Activated T-cell treated with anti-CD3 and anti-CD28 coated beads for 1 hour (primary cell): ENCODE data around the gene CCDC78.
"Not testable (repeated sequence)": the region's sequence is repeated elsewhere in the genome, so short reads cannot be mapped to it uniquely, and the experiment has no call there.

Source experiments
- DNase-seq: peaks from one replicate; pipeline ENCODE4 v3.0.0-alpha.2; 2020; ENCODE audit warnings: low read depth

CCDC78 gene

DNA sequence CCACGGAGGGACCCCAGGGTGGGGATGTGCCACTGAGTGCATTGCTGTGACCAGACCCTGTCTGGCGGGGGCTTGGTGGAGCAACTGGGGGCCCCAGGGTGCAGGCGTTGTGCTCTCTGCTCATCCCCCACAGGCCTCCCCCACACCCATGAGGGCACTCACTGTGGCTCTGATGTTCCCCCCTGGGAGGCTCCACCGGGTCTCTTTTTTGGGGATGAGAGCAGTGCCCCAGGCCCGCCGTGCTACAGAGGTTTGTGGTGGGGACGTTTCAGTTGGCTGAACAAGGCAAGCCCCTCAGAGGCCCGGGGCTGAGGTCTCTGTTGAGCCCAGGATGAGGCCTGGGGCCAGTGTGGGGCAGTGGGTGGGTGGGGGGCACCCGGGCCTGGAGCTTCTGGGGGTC, 2.5 kb downstream of the CCDC78 start:
- no peak for DNase-seq

DNA sequence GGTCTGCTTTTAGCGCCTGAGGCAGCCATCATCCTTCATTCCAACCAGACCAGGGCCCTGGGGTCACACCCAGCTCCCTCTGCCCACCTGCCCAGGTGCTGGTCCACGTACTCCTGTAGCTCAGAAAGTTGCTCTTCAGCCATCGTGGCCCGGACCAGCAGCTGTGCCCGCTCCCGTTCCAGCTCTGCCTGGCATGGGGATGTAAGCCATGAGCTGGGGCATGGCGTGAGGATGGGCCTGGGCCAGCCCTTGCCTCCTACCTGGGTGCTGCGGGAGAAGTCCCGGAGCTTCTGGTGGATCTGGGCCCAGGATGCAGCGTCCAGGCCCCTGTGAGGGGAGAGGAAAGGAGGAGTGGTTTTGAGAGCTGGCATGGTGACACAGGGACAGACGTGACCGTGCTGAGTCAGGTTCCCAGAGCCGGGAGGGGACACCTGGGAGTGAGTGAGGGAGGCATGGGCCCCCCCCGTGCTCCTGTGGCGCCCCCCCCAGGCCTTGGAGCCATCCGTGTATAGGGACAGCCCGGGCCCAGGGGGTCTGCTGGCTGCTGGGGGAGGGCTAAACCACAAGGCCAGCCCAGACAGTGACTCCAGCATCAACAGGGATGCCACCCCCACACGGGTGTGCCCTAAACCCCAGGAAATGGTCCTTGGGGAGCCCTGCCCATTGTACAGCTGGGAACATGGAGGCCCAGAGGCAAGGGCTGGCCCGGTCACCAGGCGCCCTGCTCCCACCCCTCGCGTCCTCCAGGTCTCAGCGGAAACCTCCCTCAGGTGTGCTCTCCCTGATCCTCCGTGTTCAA, 3.2 kb downstream of the CCDC78 start:
- DNase-seq, result no peak

DNA sequence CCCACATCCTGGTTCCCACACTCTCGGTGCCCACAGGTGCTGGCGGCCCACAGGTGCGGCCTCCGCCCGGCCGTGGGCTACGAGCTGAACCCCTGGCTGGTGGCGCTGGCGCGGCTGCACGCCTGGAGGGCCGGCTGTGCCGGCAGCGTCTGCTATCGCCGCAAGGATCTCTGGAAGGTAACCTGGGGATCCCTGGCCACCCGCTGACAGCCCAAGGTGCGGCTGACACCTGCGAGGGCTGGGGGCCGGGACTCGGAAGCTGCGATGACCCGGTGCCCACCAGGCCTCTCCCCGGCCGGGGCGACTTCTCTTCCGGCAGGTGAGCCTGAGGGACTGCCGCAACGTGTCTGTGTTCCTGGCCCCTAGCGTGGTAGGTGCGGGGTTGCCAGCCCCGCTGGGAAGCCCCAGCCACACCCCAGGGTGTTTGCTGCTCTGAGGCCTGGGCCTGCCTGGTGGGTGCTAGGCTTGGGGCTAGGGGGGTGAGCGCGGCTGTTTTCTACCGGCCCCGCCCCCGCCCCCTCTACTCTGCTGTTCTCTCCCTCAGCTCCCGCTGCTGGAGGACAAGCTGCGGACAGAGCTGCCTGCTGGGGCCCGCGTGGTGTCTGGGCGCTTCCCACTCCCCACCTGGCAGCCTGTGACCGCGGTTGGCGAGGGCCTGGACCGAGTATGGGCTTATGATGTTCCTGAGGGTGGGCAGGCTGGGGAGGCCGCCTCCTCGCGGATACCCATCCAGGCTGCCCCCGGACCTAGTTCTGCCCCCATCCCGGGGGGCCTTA, 4.3 kb downstream of the CCDC78 start:
- DNase-seq, result no peak

DNA sequence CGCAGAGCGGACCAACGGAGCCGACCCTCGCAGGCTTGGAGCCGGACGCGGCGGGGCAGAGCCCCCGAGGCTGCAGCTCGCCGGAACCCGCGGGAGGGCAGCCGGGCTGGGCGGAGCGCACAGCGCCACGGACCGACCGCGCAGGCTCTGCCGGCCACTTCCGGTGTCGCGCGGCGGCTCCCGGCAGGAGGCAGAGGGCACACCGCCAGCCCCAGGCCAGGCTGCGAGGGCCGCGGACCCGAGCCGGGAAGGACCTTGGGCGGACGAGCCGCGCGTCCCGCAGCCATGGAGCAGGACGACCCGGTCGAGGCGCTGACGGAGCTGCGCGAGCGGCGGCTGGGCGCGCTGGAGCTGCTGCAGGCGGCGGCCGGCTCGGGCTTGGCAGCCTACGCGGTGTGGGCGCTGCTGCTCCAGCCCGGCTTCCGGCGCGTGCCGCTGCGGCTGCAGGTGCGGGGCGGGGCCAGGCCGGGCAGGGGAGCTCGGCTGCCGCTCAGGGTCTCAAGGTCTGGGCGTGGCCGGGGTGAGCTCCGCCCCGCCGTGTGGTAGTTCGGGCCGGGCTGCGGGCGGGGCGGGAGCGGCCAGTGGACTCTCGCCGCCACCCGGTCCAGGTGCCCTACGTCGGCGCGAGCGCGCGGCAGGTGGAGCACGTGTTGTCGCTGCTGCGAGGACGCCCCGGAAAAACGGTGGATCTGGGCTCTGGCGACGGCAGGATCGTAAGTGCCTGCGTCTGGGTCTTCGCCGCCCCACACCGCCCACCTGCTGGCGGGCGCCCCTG, 5.1 kb downstream of the CCDC78 start, which contains the start of gene ANTKMT:
ANTKMT (plus strand) TSS at position 157 of the 775 bp plus-strand sequence; CDS start at position 286, 129 bp downstream.
- DNase-seq, result peak; percentile 49

DNA sequence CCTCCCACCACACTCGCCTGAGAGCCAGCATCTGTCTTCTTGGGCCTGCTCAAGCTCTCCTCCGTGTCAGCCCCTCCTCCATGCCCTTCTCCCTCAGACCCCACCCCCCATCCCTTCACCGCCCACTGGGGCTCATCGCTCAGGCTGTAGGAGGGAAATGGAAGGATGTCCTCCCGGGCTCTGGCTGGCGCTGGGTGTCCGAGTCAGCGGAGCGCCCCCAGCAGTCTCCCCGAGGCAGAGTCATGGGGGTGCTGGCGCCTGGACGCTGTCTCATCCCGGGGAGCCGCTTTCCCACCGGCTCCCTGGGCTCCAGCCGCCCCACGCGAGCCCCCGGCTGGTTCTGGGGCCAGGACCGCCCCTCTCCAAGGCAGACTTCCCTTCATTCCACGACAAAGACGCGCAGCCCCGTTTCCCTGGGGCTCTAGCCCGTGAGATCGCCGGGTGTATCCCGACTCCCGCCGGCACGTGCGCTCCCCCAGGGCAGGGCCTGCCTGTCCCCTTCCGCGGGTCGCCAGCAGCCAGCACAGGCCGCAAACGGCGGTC, 5.7 kb downstream of the CCDC78 start:
- no peak for DNase-seq

DNA sequence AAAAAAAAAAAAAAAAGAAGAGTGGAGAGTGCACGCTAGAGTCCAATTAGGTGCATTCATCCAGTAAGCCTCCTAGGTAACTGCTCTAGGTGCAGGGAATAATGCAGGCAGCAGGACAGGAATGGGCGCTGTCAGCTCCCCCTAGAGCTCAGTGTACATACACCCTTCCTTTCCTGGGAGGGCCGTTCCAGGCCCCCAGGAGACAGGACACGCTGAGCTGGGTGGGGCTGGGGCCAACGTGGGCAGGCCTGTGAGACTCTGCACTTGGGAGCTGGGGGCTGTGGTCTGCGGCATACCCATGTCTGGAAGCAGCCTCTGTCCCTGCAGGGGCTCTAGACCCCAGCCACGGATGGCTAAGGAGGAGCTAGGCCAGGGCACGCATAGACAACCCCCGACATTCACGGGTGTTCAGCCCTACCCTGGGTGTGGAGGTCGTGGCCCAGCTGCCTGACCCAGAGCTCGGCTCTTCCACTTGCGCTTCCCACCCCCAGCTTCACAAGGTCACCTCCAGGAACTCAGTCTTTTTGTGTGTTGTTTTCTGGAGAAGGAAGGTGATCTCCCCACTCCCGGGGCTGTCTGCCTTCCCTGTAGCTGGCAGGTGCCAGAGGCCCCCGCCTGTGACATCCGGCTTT, 6.3 kb downstream of the CCDC78 start:
- DNase-seq, result no peak

DNA sequence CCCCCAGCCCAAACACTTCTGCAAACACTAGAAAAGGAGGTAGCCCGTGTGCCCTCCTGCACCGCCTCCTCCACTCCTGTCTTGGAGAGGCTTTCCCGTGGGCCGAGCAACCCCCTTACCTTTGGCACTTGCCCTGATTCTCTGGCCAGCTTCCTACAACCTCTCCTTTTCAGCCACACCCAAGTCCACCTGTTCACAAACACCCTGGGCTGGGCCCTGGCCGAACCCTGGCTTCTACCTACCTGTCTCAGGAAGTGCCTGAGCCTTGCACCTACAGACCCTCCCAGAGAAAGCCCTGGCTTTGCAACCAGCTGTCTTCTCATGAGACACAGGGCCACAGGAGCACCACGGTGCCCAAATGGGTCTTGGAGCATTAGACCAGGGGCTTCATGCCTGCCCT, 7.3 kb downstream of the CCDC78 start:
- no peak for DNase-seq

DNA sequence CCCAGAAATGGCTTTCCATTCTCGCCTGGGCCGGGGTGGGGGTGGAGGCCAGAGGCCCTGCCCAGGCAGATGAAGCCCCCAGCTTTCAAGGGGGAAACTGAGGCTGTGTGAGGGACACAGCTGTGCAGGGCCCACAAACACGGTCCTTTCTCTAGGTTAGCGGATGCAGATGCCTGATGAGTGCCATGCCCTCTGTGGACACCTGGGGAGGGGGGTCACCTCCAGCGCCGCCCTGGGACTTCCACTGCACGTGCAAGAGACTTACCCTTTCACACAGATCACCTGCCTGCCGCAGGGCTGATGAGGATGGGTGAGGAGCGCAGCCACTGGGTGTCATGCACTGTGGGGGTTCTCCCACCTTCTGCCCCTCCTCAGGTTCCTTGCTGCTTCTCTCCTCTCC, 7.9 kb downstream of the CCDC78 start:
- no peak for DNase-seq

DNA sequence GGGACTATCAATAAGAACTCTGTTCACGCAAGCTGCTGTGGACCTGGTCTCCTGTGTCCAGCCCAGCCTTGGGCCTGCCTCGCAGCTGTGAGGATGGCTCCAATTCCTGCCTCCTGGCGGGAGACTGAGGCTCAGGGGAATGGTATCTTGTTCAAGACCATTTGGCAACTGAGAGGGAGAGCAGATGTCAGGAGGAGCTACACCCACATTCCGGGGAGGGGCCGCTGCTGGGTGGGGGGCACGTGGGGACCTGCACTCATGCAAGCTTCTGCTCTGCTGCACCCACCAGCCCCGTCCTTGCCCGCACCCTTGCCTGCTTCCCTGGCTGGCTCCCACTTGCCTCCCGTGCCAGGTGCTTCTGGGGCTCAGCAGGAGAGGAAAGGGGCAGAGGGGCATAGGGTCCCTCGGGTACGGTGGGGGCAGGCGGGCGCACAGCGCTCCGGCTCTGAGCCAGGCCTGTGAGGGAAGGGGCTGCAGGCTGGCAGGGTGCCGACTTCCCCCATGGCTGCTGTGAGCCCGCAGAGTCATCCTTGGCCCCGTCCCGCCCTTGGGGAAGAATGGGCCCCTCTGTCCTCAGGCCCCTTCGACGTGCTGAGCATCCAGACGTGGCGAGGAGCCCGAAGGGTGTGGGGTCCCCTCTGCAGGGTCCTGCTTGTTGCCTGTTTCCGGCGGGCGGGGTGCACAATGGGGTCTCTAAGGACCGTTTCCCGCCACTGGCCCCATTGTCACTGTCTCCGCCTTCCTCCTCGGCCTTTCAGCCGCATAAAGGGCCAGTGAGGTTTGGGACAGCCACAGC, 8.6 kb downstream of the CCDC78 start:
- no peak for DNase-seq

DNA sequence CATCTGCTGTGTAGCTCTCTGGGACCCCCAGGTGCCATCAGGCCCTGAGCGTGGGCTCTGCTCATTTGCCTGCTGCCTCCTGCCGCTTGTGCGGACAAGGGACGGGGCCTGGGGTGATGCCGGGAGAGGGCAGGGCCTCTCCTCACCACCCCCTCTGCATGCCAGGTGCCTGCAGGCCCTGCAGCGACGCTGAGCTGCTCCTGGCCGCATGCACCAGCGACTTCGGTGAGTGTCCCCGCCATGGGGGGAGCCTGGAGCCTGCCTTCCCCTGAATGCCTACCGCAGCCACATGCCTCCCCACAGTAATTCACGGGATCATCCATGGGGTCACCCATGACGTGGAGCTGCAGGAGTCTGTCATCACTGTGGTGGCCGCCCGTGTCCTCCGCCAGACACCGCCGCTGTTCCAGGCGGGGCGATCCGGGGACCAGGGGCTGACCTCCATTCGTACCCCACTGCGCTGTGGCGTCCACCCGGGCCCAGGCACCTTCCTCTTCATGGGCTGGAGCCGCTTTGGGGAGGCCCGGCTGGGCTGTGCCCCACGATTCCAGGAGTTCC, 9.4 kb downstream of the CCDC78 start:
- DNase-seq, result no peak

DNA sequence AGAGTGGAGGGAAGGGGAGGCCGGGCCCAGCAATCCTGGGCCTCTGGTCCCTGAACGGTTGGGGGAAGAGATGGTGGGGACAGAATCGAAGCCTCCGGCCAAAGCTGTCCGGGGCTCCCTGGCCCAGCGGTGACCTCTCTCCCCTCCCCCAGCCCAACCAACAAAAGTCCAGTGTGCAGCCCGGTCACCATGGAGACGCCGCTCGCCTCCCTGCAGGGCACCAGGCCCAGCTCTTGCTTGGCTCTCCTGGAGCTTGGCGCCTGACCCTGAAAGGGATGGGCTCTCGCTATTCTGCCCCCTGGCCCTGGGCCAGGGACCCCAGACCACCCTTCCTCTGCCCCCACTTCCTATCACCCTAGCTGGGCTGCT, 10.1 kb downstream of the CCDC78 start:
- no peak for DNase-seq

DNA sequence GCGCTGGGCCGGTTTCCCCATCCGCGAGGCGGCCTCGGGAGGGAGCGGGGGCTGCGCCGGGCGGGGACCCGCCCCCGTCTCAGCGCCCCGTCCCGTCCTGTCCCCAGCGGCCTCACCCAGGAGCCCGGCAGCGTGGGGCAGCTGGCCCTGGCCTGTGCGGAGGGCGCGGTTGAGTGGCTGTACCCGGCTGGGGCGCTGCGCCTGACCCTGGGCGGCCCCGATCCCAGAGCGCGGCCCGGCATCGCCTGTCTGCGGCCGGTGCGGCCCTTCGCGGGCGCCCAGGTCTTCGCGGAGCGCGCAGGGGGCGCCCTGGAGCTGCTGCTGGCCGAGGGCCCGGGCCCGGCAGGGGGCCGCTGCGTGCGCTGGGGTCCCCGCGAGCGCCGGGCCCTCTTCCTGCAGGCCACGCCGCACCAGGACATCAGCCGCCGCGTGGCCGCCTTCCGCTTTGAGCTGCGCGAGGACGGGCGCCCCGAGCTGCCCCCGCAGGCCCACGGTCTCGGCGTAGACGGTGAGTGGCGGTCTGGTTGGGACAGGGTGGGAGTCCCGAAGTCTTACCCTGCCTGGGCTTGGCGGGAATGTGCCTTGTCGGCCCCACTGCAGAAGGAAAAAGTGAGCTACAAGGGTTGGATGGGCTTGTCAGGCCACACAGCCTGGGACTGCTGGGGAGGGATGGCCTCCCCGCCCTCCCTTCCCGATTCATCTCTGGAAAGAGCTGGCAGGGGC, 10.6 kb downstream of the CCDC78 start:
- DNase-seq, result no peak

DNA sequence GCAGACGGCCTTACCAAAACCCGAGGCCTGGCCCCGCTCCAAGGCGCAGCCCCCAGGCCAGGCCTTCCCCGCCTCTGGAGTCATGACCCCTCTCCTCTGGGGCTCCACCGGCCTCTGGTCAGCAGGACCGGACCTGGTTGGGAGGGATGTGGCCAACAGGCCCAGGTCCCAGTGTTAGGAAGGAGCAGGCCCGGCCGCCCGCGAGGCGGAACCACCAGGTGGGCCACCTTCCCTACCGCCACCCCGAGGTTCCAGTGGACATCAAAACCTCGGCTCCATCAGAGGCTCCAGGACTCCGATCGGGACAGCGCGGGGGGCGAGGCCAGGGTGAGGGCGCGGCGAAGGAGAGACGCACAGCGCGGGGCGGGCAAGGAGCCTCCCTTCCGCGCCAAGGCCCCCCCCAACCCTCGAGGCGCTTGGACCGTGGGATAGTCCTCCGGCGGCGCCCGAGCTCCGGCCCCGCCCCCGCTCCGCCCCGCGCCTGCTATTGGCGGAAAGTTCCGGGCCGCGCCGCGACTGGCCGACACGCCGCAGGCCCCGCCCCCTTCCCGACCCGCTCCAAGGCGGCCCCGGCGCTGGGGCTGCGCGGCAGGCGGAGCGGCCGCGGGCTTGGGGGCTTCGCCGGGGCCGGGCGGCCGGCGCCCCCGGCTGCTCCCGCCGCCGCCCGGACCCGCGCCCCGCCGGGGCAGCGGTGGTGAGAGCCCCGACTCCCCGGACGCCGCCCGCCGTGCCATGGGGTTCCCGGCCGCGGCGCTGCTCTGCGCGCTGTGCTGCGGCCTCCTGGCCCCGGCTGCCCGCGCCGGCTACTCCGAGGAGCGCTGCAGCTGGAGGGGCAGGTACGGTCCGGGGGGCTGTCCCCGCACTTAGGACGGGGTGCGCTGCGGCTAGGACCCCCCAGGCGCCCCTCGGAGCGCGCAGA, 11.4 kb downstream of the CCDC78 start, which contains the start of gene METRN:
METRN (plus strand) TSS at position 561 of the 919 bp plus-strand sequence; CDS start at position 733, 172 bp downstream.
- peak; percentile 88 for DNase-seq

DNA sequence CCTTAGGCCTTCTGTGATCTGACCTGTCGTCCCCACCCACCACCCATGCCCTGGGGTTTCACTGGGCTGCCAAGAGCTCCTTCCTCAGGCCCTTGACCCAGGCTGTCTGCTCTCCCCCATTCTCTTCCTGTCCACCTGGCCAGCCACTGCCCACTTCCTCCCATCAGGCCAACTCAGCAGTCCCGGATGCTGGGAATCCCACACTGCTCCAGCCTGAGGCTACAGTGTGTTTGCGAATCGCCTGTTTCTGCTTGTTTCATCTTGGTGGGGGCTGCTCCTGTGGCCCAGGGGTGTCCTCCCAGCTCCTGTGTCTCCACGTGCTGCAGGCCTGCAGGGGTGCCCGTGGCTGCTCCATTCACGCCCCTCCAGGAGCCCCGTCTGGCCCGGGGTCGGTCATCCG, 12.2 kb downstream of the CCDC78 start:
- DNase-seq, result no peak

DNA sequence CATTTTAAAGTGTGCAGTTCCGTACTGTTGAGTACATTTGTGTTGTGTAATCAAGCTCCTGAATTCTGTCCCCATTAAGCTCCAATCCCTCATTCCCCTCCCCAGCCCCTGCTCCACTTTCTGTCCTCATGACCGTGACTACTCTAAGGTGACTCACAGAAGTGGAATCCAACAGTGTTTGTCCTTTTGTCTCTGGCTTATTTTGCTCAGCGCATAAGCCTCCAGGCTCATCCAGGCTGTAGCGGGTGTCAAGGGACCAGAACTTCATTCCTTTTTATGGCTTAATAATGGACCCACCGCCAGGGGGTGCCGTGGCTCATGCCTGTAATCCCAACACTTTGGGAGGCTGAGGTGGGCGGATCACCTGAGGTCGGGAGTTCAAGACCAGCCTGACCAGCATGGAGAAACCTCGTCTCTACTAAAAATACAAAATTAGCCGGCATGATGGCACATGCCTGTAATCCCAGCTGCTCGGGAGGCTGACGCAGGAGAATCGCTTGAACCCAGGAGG, 13.4 kb downstream of the CCDC78 start:
- not testable (repeated sequence) for DNase-seq

DNA sequence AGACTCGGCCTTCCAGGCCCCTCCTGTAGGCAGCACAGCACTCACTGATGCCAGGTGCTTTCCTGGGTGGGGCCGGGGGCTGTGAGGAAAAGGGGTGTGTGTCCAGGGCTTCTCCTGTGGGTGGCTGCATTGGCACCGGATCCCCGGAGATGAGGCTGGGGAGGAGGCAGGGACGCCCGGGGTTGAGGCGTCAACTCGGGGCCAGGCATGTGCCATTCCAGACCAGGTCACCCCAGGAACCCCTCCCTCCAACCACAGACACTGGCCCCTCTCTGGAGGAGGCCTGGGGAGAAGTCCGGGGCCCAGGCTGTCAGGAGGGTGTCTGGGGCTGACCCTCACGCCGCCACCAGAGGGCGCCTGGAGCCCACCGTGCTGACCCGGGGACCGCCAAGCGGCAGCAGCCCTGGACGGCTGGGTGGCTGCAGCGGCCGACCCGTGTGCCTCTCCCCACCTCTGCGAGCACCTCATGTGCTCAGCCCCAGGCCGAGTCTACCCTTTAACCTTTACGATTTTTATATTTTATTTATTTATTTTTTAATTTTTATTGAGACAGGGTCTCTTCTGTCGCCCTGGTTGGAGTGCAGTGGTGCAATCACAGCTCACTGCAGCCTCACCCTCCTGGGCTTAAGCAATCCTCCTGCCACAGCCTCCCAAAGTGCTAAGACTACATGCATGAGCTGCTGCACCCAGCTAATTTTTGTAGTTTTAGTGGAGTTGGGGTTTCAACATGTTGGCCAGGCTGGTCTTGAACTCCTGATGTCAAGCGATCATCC, 14.5 kb downstream of the CCDC78 start:
- peak; percentile 74 for DNase-seq

DNA sequence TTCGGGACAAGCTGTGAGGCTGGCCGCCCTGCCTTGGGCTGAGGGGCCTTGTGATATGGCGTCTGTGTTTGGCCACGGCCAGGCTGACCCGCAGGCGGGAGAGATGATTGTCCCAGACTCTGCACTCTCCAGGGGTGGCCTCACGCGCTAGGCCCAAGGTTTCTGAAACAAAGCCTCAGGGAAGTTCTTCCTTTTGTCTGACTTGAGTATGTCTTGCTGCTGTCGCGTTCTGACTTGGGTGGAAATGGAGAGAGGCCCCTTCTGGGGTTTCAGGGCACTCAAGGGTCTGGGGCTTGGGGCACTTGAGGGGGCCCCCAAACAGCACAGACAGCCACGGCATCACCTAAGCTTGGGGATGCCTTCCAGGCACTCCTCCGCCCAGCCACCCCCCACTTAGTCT, 15.2 kb downstream of the CCDC78 start:
- DNase-seq, result no peak
